ENCODE results near the gene RHOBTB3.

GRCh38 chr5:95808013-95808685, 77.0 kb downstream of the RHOBTB3 start:
- TF ChIP-seq, protein P1, sequence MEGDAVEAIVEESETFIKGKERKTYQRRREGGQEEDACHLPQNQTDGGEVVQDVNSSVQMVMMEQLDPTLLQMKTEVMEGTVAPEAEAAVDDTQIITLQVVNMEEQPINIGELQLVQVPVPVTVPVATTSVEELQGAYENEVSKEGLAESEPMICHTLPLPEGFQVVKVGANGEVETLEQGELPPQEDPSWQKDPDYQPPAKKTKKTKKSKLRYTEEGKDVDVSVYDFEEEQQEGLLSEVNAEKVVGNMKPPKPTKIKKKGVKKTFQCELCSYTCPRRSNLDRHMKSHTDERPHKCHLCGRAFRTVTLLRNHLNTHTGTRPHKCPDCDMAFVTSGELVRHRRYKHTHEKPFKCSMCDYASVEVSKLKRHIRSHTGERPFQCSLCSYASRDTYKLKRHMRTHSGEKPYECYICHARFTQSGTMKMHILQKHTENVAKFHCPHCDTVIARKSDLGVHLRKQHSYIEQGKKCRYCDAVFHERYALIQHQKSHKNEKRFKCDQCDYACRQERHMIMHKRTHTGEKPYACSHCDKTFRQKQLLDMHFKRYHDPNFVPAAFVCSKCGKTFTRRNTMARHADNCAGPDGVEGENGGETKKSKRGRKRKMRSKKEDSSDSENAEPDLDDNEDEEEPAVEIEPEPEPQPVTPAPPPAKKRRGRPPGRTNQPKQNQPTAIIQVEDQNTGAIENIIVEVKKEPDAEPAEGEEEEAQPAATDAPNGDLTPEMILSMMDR (conservative IDR thresholded peaks at IDR 0.05 in 1 of 2, IDR thresholded peaks at IDR 0.05 in 1 of 2; ENCODE audit: low read depth in 1 of 2, low read length in 2 of 2) = no peak
- TF ChIP-seq EZH2 (IDR thresholded peaks at IDR 0.05; ENCODE audit: low read length, missing control alignments) = no peak

Measured in fibroblast of lung (primary cell).